HG03457 (cell line): ENCODE measurements around the gene EVC.
"Not testable (repeated sequence)": the region's sequence is repeated elsewhere in the genome, so short reads cannot be mapped to it uniquely, and the experiment has no call there.

Source experiments
- ATAC-seq: cut with Tn5 transposase; IDR thresholded peaks from one replicate; pipeline ENCODE4 v1.9.1; 2021; ENCODE audit warnings: moderate number of reproducible peaks; ENCODE audit not compliant: unreplicated experiment

Gene EVC

GRCh38 chr4:5836943-5837342 lies 125.9 kb downstream of the EVC start:
- ATAC-seq = no peak

- ATAC-seq = not testable (repeated sequence)
Observed at GRCh38 chr4:5837483-5837882, 126.5 kb downstream of the EVC start.

- ATAC-seq = no peak
Observed at GRCh38 chr4:5839332-5839731, 128.3 kb downstream of the EVC start.

- ATAC-seq = no peak
Observed at GRCh38 chr4:5839751-5840674, 129.0 kb downstream of the EVC start.

GRCh38 chr4:5842456-5842855 lies 131.5 kb downstream of the EVC start:
- no peak for ATAC-seq

GRCh38 chr4:5843573-5844530 lies 132.9 kb downstream of the EVC start:
- no peak for ATAC-seq

- no peak for ATAC-seq
Observed at GRCh38 chr4:5845035-5845905, 134.3 kb downstream of the EVC start.

GRCh38 chr4:5851637-5852301 lies 140.8 kb downstream of the EVC start:
- no peak for ATAC-seq

- no peak for ATAC-seq
Observed at GRCh38 chr4:5852523-5853202, 141.7 kb downstream of the EVC start.

- no peak for ATAC-seq
Observed at GRCh38 chr4:5854929-5855328, 143.9 kb downstream of the EVC start.

GRCh38 chr4:5856362-5856761 lies 145.4 kb downstream of the EVC start:
- ATAC-seq = not testable (repeated sequence)

GRCh38 chr4:5857199-5857598 lies 146.2 kb downstream of the EVC start:
- ATAC-seq = no peak

- ATAC-seq = no peak
Observed at GRCh38 chr4:5858020-5858769, 147.2 kb downstream of the EVC start.

GRCh38 chr4:5863461-5864113 lies 152.6 kb downstream of the EVC start:
- ATAC-seq = no peak
